ENCODE results near the gene UNC45A.
"Not testable (repeated sequence)": the region's sequence is repeated elsewhere in the genome, so short reads cannot be mapped to it uniquely, and the experiment has no call there.

UNC45A gene

GRCh38 chr15:90903733-90904536 is 31.1 kb upstream of the UNC45A start:
- no peak for DNase-seq

GRCh38 chr15:90904746-90905145 is 30.3 kb upstream of the UNC45A start:
- no peak for DNase-seq

- no peak for DNase-seq
Measured at GRCh38 chr15:90905306-90906180, 29.5 kb upstream of the UNC45A start.

GRCh38 chr15:90906181-90906849 is 28.8 kb upstream of the UNC45A start:
- no peak for DNase-seq

- no peak for DNase-seq
Measured at GRCh38 chr15:90907051-90907660, 27.9 kb upstream of the UNC45A start.

- no peak for DNase-seq
Measured at GRCh38 chr15:90907838-90908507, 27.1 kb upstream of the UNC45A start.

GRCh38 chr15:90909449-90909848 is 25.6 kb upstream of the UNC45A start:
- not testable (repeated sequence) for DNase-seq

- DNase-seq = no peak
Measured at GRCh38 chr15:90909976-90910375, 25.1 kb upstream of the UNC45A start.

- DNase-seq = no peak
Measured at GRCh38 chr15:90910441-90911301, 24.4 kb upstream of the UNC45A start.

GRCh38 chr15:90911302-90911623 is 23.8 kb upstream of the UNC45A start:
- DNase-seq = no peak

GRCh38 chr15:90911906-90912769 is 22.9 kb upstream of the UNC45A start:
- DNase-seq = no peak

- no peak for DNase-seq
Measured at GRCh38 chr15:90912770-90913075, 22.4 kb upstream of the UNC45A start.

GRCh38 chr15:90913398-90913944 is 21.6 kb upstream of the UNC45A start:
- no peak for DNase-seq

- no peak for DNase-seq
Measured at GRCh38 chr15:90914305-90915080, 20.6 kb upstream of the UNC45A start.

- DNase-seq = no peak
Measured at GRCh38 chr15:90915216-90915807, 19.8 kb upstream of the UNC45A start.

GRCh38 chr15:90915808-90916440 is 19.2 kb upstream of the UNC45A start:
- DNase-seq = no peak

- no peak for DNase-seq
Measured at GRCh38 chr15:90916461-90916860, 18.6 kb upstream of the UNC45A start.

GRCh38 chr15:90917569-90917968 is 17.5 kb upstream of the UNC45A start:
- no peak for DNase-seq

Data from cortex of kidney (tissue), 1 donor.